HG03175 (cell line): ENCODE results near the gene MYO1D.
"Not testable (repeated sequence)": the region's sequence is repeated elsewhere in the genome, so short reads cannot be mapped to it uniquely, and the experiment has no call there.

Source experiments
- ATAC-seq: cut with Tn5 transposase; IDR thresholded peaks from one replicate; pipeline ENCODE4 v1.9.1; 2021; ENCODE audit warnings: mild to moderate bottlenecking, moderate library complexity; ENCODE audit not compliant: unreplicated experiment

The MYO1D gene

GRCh38 chr17:32693194-32693897 is 183.6 kb downstream of the MYO1D start:
- ATAC-seq, result no peak

- ATAC-seq, result no peak
Measured at GRCh38 chr17:32692179-32692578, 184.7 kb downstream of the MYO1D start.

- no peak for ATAC-seq
Measured at GRCh38 chr17:32689348-32689747, 187.6 kb downstream of the MYO1D start.

- ATAC-seq, result no peak
Measured at GRCh38 chr17:32688221-32688620, 188.7 kb downstream of the MYO1D start.

- no peak for ATAC-seq
Measured at GRCh38 chr17:32684087-32684958, 192.6 kb downstream of the MYO1D start.

- ATAC-seq, result no peak
Measured at GRCh38 chr17:32673964-32674363, 203.0 kb downstream of the MYO1D start.

GRCh38 chr17:32672711-32673110 is 204.2 kb downstream of the MYO1D start:
- ATAC-seq, result no peak

GRCh38 chr17:32671896-32672295 is 205.0 kb downstream of the MYO1D start:
- no peak for ATAC-seq

- no peak for ATAC-seq
Measured at GRCh38 chr17:32664936-32665583, 211.9 kb downstream of the MYO1D start.

GRCh38 chr17:32660496-32660985 is 216.4 kb downstream of the MYO1D start:
- ATAC-seq, result no peak

GRCh38 chr17:32659419-32659842 is 217.5 kb downstream of the MYO1D start:
- ATAC-seq, result no peak

- ATAC-seq, result no peak
Measured at GRCh38 chr17:32658470-32659418, 218.2 kb downstream of the MYO1D start.

- ATAC-seq, result no peak
Measured at GRCh38 chr17:32656886-32657285, 220.0 kb downstream of the MYO1D start.

GRCh38 chr17:32654324-32654723 is 222.6 kb downstream of the MYO1D start:
- no peak for ATAC-seq

- no peak for ATAC-seq
Measured at GRCh38 chr17:32651084-32651483, 225.8 kb downstream of the MYO1D start.

- ATAC-seq, result no peak
Measured at GRCh38 chr17:32648450-32648849, 228.5 kb downstream of the MYO1D start.

- no peak for ATAC-seq
Measured at GRCh38 chr17:32646941-32647340, 230.0 kb downstream of the MYO1D start.

GRCh38 chr17:32641514-32641913 is 235.4 kb downstream of the MYO1D start:
- not testable (repeated sequence) for ATAC-seq

GRCh38 chr17:32636598-32637218 is 240.2 kb downstream of the MYO1D start:
- ATAC-seq, result no peak

GRCh38 chr17:32634167-32634566 is 242.8 kb downstream of the MYO1D start:
- no peak for ATAC-seq
